HG03457 (cell line): ENCODE measurements around the gene TRAF5.
"Not testable (repeated sequence)": the region's sequence is repeated elsewhere in the genome, so short reads cannot be mapped to it uniquely, and the experiment has no call there.

Source experiments
- ATAC-seq: cut with Tn5 transposase; IDR thresholded peaks from one replicate; pipeline ENCODE4 v1.9.1; 2021; ENCODE audit warnings: moderate number of reproducible peaks; ENCODE audit not compliant: unreplicated experiment

TRAF5 gene

DNA sequence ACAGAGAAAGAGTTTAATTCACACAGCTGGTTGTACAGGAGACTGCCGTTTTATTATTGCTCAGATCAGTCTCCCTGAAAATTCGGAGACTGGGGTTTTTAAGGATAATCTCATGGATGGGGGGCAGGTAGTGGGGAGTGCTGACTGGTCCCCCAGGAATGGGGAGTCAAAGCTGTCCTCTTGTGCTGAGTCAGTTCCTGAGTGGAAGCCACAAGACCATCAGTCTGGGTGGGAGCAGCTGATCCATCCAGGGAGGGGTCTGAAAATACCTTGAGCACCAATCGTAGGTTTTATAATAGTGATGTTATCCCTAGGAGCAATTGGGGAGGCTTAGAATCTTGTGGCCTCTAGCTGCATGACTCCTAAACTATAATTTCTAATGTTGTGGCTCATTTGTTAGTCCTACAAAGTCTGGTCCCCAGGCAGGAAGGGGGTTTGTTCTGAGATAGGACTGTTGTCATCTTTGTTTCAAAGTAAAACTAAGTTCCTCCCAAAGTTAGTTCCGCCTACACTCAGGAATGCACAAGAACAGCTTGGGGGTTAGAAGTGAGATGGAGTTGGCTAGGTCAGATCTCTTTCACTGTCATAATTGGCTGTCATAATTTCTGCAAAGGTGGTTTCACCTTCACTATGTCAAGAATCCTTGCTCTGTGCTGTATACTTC is 50.3 kb downstream of the TRAF5 start:
- no peak for ATAC-seq

DNA sequence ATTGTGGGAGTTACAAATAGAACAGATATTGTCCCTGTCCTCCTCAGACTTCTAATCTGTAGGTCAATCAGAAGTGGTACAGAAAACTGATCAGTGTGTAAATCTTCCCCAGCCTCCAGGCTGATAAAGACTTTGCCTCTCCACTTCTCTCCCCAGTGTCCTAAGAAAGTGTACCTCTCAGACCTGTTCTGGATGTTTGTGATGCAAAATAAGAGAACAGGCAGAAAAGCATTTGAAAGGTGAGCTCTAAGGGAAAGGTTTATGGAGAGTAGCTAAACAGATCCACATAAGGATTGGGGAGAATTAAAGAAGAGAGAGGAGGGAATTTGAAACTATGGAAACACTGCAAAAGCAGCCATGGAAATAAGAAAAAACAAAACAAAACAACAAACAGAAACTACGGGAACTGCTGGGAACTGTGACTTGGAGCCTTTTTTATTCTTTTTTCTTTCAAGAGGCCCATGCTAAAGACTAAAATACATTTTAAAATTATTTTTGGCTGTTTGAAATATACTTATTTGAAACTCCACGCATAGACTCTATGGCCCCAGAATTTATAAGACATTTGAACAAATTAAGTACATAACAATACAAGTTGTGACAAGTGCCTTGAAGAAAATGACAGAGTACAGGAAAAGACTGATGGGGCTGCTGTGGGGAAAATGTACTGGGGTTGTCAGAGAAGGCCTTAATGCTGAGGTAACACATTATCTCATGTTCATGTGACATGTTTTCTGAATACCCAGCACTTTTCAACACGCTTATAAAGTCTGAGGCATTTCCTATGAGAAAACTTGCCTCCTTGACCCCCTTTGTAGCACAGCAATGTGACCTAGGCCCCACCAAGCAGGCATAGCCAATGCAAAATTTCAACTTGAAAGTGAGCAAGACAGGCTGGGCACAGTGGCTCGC is 51.2 kb downstream of the TRAF5 start:
- no peak for ATAC-seq

DNA sequence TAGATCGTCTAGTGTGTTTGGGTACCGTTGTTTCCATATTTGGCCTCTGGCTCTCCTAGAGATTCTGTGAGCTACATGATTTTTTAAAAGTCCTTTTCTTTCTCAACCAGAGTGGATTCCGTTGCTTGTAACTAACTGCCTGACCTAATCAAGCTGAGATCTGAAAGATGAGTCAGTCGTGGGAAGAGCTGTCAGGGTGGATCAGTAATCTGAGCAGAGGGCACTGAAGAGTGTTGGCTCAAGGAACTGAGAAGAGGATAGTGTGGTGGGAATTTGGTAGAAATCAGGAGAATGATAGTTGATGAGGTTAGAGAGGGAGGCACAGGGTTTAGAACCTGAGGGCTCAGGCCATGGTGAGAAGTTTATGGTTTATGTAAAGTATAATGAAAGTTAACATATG is 52.2 kb downstream of the TRAF5 start:
- no peak for ATAC-seq

DNA sequence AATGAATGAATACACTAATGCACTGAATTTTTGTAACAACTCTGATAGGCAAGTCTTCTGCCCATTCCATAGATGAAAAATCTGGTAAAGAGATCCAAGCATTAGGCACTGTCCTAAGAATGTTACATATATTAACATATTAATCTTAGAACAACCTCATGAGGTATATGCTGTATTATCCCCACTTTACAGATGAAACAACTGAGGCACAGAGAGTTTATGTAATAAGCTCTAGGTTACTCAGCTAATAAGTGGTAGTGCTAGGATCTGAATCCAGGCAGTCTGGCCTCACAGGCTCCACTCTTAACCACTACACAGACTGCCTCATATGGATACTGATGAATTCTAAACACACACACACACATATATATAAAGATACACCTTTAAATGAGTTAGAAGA is 52.8 kb downstream of the TRAF5 start:
- ATAC-seq = no peak

DNA sequence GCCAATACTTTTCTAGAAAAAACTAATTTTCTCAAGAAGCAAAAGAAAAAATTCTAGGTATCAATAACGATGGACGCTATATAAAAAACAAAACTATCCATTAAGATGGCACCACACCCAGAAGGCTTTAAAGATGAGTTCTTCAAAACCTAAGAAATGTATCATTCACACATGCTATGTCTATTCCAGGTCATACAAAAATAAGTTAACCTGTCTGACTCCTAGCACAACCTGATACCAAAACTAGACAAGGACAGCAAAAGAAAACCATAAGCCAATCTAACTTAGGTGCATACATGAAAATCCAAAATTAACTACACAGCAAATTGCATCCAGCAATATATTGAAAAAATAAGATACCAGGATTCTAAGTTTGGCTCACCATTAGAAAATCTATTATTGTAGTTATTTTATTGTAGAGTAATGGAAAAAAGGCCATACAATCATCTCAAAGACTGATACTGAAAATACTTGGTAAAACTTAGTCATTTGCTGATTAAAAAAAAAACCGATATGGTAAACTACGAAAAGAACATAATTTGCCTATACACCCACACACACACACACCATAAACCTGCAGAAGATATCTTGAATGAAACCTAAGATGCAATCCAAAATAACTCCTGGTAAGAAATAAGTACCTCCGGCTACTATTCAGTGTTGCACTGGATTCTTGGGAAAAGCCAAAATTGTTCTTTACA is 55.0 kb downstream of the TRAF5 start:
- no peak for ATAC-seq

DNA sequence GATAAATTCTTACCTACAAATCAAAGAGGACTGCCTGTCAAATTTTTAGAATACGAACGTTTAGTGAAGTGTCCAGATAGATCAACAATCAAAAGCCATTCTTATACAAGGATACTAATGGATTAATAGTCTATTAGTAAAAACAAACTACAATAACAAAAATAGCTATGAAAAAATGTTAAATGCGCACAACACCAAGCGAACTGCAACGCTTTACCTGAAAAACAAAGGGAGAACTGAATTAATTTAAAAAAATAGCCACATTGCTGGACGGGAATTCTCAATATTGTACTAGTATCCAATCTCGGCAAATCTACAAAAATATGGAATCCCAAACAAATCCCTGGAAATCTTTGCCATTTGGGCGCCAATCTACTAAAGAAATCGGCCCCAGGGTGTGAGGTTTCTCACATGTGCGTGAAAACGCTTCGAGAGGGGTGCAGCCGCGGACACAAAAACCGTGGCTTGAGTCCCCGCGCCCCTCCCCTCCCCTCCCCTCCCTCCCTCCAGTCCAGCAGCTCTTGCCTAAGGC is 55.6 kb downstream of the TRAF5 start:
- no peak for ATAC-seq

DNA sequence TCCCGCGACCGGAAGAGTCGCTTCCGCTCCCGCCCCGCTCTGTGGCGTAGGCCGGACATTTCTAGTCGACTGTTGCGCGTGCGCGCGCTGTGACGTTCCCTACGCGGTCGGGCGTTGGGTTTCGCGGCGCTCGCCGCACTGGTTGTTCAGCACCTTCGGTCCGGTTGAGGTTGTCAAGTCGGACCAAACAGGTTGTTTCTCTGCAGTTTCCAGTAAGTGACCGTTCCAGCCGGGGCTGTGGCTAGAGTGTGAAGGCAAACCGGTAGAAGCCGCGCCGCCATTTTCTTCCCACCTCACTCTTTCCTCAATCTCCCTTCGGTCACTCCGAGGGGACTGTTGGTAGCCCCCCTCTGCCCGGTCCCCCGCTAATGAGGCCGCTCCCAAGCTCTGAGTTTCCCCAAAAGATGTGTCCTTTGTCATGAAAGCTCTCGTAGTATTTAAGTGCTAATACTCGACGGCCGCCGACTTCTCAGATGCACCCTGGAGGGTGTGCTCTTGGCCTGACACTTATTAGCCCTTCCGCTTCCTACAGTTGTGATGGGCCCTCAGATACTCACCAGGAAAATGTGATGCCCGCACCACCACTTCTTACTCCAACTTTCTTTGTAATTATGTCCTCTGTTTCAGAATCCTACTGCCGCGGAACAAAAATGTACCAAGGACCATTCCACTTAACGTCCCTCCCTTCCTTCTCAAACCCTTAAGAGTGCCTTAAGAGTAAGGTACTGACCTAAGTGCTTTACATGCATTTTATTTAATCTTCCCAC is 56.3 kb downstream of the TRAF5 start:
- ATAC-seq = peak; percentile 91

DNA sequence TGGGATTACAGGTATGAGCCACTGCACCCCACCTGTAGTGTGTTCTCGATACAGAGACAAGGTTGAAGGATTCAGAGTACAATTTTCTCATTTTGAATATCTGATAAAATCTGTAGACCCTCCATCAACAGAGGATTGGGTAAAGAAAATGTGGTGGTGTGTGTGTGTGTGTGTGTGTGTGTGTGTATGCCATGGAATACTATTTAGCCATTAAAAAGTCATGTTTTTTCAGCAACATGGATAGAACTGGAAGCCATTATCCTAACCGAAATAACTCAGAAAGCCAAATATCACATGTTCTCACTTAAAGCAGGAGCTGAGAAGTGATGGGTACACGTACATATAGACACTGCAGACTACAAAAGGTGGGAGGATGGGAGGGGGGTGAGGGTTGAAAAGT is 57.9 kb downstream of the TRAF5 start:
- ATAC-seq = no peak

DNA sequence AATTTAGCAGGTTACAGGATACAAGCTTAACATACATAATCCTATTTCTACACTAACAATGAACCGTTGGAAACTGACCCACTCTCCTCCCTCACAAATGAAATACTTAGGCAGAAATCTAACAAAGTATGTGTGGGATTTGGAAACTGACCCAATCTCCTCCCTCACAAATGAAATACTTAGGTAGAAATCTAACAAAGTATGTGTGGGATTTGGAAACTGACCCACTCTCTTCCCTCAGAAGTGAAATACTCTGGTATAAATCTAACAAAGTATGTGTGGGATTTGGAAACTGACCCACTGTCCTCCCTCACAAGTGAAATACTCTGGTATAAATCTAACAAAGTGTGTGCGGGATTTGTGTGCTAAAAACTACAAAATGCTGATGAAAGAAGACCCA is 60.3 kb downstream of the TRAF5 start:
- ATAC-seq = no peak

DNA sequence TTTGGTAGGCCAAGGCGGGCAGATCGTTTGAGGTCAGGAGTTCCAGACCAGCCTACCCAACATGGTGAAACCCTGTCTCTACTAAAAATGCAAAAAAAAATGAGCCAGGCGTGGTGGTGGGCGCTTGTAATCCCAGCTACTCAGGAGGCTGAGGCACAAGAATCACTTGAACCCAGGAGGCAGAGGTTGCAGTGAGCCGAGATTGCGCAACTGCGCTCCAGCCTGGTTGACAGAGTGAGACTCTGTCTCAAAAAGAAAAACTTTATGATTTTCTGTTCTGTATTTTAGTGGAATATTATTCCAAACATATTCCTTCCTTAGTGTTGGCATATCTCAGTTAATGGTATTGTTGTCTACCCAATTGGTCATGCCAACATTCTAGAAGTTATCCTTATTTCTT is 64.2 kb downstream of the TRAF5 start:
- ATAC-seq = not testable (repeated sequence)

DNA sequence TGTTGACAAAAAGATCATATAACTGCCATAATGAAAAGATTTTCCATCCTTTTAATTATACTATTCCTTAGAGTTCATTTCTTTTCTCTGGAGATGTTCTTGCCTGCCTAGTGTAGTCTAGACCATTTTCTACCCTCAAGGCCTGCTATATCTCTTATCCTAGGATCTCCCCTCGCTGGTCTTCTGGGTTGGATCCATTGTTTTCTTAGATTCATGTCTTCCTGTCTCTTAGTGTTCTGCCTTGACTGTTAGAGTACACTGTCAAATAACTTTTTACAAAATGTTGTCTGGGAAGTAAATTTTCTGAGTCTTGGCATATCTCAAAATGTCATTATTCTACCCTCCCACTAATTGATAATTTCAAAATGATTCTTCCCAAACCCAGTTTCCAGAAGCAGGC is 66.6 kb downstream of the TRAF5 start:
- no peak for ATAC-seq

DNA sequence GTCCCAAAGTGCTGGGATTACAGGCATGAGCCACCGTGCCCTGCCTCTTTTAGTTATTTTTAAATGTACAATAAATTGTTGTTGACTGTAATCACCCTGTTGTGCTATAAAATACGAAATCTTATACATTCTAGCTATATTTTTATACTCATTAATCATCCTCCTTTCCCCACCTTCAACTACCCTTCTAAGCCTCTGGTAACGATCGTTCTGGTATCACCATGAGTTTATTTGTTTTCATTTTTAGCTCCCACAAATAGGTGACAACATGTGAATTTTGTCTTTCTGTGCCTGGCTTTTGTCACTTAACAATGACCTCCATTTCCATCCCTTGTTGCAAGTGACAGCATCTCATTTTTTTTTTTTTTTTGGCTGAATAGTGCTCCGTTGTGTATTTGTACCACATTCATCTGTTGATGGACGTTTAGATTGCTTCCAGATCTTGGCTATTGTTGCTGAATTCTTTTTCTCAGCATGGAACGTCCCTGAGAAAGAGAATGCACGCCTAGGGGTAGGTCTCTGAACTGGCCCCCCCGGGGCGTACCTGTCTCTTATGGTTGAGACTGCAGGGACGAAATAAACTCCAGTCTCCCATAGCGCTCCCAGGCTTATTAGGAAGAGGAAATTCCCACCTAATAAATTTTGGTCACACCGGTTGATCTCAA is 71.8 kb downstream of the TRAF5 start:
- ATAC-seq = not testable (repeated sequence)

DNA sequence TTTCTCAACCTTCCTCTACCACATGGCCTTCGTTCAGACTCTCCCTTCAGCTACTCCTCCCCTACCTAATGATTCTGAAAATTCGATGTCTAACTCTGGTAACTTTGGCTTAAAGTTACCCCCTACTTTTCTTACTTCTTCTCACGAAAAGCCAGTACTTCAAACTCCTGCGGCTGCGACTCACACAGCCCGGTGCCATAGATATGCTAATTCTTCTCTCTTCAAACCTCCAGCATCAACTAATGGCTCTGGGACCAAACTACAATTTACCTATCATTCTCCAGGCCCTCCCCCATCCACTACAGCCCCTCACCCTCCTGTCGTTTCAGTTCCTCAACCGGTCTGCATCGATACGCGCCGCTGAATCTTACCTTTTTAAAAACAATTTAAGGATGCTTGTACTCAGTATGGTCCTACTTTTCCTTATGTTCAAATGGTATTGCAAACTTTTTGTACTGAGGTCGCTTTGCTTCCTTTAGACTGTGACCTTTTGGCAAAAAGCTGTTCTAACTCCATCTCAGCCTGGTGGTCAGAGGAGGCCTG is 73.3 kb downstream of the TRAF5 start:
- not testable (repeated sequence) for ATAC-seq

DNA sequence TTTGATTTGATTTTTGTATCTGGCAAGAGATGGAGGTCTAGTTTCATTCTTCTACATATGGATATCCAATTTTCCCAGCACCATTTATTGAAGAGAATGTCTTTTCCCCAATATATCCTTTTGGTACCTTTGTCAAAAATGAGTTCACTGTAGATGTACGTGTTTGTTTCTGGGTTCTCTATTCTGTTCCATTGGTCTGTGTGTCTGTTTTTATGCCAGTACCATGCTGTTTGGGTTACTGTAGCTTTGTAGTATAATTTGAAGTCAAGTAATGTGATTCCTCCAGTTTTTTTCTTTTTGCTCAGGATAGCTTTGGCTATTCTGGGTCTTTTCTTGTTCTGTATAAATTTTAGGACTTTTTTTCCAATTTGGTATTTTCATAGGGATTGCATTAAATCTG is 75.1 kb downstream of the TRAF5 start:
- ATAC-seq = not testable (repeated sequence)

DNA sequence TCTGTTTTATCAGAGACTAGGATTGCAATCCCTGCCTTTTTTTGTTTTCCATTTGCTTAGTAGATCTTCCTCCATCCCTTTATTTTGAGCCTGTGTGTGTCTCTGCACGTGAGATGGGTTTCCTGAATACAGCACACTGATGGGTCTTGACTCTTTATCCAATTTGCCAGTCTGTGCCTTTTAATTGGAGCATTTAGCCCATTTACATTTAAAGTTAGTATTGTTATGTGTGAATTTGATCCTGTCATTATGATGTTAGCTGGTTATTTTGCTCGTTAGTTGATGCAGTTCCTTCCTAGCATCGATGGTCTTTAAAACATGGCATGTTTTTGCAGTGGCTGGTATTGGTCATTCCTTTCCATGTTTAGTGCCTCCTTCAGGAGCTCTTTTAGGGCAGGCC is 79.5 kb downstream of the TRAF5 start:
- not testable (repeated sequence) for ATAC-seq

DNA sequence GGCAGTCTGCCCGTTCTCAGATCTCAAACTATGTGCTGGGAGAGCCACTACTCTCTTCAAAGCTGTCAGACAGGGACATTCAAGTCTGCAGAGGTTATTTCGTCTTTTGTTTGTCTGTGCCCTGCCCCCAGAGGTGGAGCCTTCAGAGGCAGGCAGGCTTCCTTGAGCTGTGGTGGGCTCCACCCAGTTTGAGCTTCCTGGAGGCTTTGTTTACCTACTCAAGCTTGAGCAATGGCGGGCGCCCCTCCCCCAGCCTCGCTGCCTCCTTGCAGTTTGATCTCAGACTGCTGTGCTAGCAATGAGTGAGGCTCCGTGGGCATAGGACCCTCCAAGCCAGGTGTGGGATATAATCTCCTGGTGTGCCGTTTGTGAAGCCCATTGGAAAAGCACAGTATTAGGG is 81.1 kb downstream of the TRAF5 start:
- ATAC-seq = not testable (repeated sequence)

DNA sequence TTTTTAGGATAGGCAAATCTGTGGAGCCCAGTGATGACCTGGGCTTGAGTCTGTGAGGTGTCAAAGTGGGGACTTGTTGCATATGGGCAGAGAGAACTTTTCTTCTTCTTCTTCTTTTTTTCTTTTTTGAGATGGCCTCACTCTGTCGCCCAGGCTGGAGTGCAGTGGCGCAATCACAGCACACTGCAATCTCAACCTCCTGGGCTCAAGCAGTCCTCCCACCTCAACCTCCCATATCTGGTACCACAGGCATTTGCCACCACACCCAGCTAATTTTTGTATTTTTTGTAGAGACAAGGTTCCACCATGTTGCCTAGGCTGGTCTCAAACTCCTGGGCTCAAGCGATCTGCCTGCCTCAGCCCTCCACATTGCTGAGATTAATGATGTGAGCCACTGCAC is 85.0 kb downstream of the TRAF5 start:
- no peak for ATAC-seq

DNA sequence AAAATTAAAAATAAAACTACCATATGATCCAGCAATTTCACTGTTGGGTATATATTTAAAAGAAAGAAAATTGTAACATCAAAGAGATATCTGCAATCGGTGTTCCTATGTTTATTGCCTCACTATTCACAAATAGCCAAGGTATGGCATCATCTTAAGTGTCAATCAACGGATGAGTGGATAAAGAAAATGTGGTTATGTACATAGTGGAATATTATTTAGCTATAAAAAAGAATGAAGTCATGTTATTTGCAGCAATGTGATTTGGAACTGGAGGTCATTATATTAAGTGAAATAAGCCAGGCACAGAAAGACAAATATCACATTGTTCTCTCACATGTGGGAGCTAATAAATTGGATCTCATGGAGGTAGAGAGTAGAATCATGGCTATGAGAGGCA is 89.1 kb downstream of the TRAF5 start:
- ATAC-seq = no peak

DNA sequence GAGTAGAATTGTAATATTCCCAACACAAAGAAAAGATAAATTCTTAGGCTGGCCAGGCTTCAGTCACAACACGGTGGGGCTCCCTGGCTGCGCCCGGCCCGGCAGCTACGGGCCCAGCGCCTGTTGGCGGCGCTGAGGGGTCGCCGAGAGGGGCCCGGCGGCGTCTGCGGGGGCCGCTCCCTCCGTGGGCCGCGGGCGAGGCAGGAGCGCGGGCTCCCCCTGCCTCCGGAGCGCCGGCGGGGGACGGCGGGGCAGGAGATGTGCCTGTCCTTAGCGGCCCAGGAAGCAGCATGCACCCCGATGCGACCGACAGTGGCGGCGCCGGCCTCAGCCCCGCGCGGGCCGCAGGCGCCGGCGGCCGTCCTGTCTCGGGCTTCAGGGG is 89.6 kb downstream of the TRAF5 start:
- peak; percentile 42 for ATAC-seq
